ENCODE results near the gene PCAT6. TPM values are rescaled to one million over a fixed set of nuclear protein-coding genes. Genes with fewer than 3 reads are reported as not detected.

Gene PCAT6
- total and polyA plus RNA-seq, 2 of the 8 experiments (the other 6 are each of a cell fraction or from before 2014, with no cell fraction given): 4.6 to 14.7 TPM

DNA sequence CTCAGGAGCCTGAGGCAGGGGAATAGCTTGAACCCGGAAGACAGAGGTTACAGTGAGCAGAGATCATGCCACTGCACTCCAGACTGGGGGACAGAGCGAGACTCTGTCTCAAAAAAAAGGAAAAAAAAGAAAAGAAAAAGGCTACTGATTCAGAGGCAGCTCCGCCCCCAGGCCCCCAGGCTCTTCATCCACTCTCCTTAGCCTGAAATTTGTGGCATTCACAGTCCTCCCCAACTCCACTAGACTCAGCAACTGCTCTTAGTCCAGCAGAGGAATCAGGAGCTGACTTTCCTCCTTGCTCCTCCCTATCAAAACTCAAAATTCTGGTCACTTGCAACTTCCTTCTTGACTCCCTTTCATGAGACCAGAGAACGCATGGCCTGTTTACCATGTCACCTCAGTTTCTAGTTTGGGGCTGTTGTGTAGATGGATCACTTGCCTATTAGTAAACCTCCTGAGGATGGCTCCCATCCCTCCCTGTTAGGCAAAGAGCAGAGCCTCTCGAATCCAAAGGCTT, 27.1 kb downstream of the PCAT6 start:
- CTCF ChIA-PET (ENCODE audit: partially characterized antibody): interaction anchor here (1.2 kb wide), 1 partner anchor 13 kb away, joined by 4 read pairs; no protein-coding TSS in a partner anchor
- no peak overlapping the region for H4K5ac ChIP-seq (ENCODE audit: insufficient read length, low read depth, low read length)
- H4K8ac ChIP-seq (ENCODE audit: extremely low read depth, insufficient read depth, low read length): no peak overlapping the region
- no peak overlapping the region for H3K9ac ChIP-seq (replicated peaks in 1 of 4; ENCODE audit: extremely low read depth in 1 of 4, low read depth in 3 of 4, low read length in 3 of 4)
- H3K56ac ChIP-seq (replicated peaks; ENCODE audit: insufficient read length, low read depth, low read length): no peak overlapping the region
- H2AFZ ChIP-seq (ENCODE audit: low read length): no peak overlapping the region
- no peaks in the 10 kb centered on the region for H3K27me3 ChIP-seq (replicated peaks in 1 of 4; ENCODE audit: control insufficient read depth in 3 of 4, extremely low read depth in 1 of 4, insufficient read depth in 3 of 4, low read length in 3 of 4)
- WGBS, 2 experiments (ENCODE audit: extremely low coverage in 1 of 2, insufficient coverage in 1 of 2, insufficient read length in 1 of 2, insufficient replicate concordance in 2 of 2, low coverage in 1 of 2, low lambda C conversion rate in 2 of 2, missing lambda C conversion rate in 1 of 2): 88% methylated on average over 5 of the region's 5 CpGs; no CpG with 5 or more reads in 1 of the 2 experiments
- no peak overlapping the region for H3K4ac ChIP-seq (replicated peaks; ENCODE audit: insufficient read length, low read depth, low read length)
- H2BK15ac ChIP-seq (ENCODE audit: low read length): no peak overlapping the region
- no peak overlapping the region for H3K14ac ChIP-seq (ENCODE audit: insufficient read length)
- H3K23me2 ChIP-seq (ENCODE audit: low read depth, low read length): no peaks in the 10 kb centered on the region
- H2BK5ac ChIP-seq (ENCODE audit: low read depth, low read length): no peak overlapping the region; the same call in 1 of the 2 replicates
- no peaks in the 10 kb centered on the region for H3K36me3 ChIP-seq (ENCODE audit: control insufficient read depth in 2 of 4, insufficient read depth in 4 of 4, low read length in 3 of 4)
- H3K9me3 ChIP-seq (ENCODE audit: insufficient read depth in 2 of 2, low read depth in 1 of 2, low read length in 1 of 2): no peaks in the 10 kb centered on the region
- H2AK5ac ChIP-seq (ENCODE audit: low read depth, low read length): no peak overlapping the region
- no peak for DNase-seq (ENCODE audit: low read depth in 1 of 2, low spot score in 2 of 2)
- peak overlapping the region; percentile 40 for H2BK120ac ChIP-seq (replicated peaks; ENCODE audit: low read depth, low read length)
- H3K4me1 ChIP-seq (replicated peaks in 1 of 4; ENCODE audit: control insufficient read depth in 3 of 4, insufficient read depth in 4 of 4, low read length in 3 of 4): peaks cover 0 to 6% (median 5%) of the 10 kb centered on the region in 4 experiments; a peak in 6 of 7 replicates
- H3K27ac ChIP-seq (ENCODE audit: low read depth, low read length): no peak overlapping the region
- H3K4me2 ChIP-seq (ENCODE audit: insufficient read depth in 1 of 2, low read depth in 2 of 2, low read length in 2 of 2): no peak overlapping the region
- H3K18ac ChIP-seq (ENCODE audit: extremely low read depth, low read length): no peak overlapping the region
- H3K79me2 ChIP-seq (ENCODE audit: control insufficient read depth in 1 of 2, insufficient read depth in 2 of 2, low read length in 2 of 2): no peaks in the 10 kb centered on the region
- H3K23ac ChIP-seq (ENCODE audit: insufficient read length): no peak overlapping the region
- H2BK20ac ChIP-seq (ENCODE audit: low read length): no peak overlapping the region
- H4K91ac ChIP-seq (replicated peaks; ENCODE audit: insufficient read length, low read length): no peak overlapping the region
- no peak for FAIRE-seq
- H3K4me3 ChIP-seq (ENCODE audit: extremely low read depth in 1 of 4, insufficient read depth in 2 of 4, low read depth in 3 of 4, low read length in 4 of 4): no peak overlapping the region
- H3K79me1 ChIP-seq (ENCODE audit: low read depth, low read length): no peaks in the 10 kb centered on the region
- no peak overlapping the region for H2BK12ac ChIP-seq (ENCODE audit: low read depth, low read length)
- H4K20me1 ChIP-seq (replicated peaks in 1 of 2; ENCODE audit: control insufficient read depth in 1 of 2, insufficient read depth in 2 of 2, low read length in 2 of 2): no peaks in the 10 kb centered on the region
- POLR2A ChIA-PET (ENCODE audit: partially characterized antibody): interaction anchor here (1.0 to 2.5 kb wide), 2 partner anchors 11 to 28 kb away, joined by 3 to 9 read pairs; partner anchors contain the start of gene PCAT6
- TF ChIP-seq, protein P1, sequence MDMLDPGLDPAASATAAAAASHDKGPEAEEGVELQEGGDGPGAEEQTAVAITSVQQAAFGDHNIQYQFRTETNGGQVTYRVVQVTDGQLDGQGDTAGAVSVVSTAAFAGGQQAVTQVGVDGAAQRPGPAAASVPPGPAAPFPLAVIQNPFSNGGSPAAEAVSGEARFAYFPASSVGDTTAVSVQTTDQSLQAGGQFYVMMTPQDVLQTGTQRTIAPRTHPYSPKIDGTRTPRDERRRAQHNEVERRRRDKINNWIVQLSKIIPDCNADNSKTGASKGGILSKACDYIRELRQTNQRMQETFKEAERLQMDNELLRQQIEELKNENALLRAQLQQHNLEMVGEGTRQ (IDR thresholded peaks at IDR 0.05; ENCODE audit: low read length): no peak
- TF ChIP-seq TCF12 (IDR thresholded peaks at IDR 0.05; ENCODE audit: low read depth, low read length) (no peak), HDAC6 (IDR thresholded peaks at IDR 0.05; ENCODE audit: low read depth, low read length) (no peak), ASH2L (IDR thresholded peaks at IDR 0.05; ENCODE audit: low read length) (no peak)
